Kidney epithelial cell (primary cell): Measurements from ENCODE around the gene ZNF532. TPM values are rescaled to one million over a fixed set of nuclear protein-coding genes. Genes with fewer than 3 reads are reported as not detected.
A peak's percentile ranks its signal among the peaks of the same experiment; 100 is the strongest.

Experiments used
- DNase-seq: peaks from one replicate; pipeline ENCODE4 v3.0.0-alpha.2; 2010; ENCODE audit warnings: low read depth
- H3K27me3 ChIP-seq: 2 replicates; pipeline ENCODE4 v1.6.0; 2011; ENCODE audit warnings: low read length; ENCODE audit not compliant: control insufficient read depth, insufficient read depth
- H3K36me3 ChIP-seq: 2 replicates; pipeline ENCODE4 v1.5.1; 2011; ENCODE audit warnings: low read length; ENCODE audit not compliant: control insufficient read depth, insufficient read depth
- H3K4me3 ChIP-seq: 2 replicates; pipeline ENCODE4 v1.5.1; 2011; ENCODE audit warnings: low read depth, mild to moderate bottlenecking, control low read depth, low read length
- total RNA-seq: library from RNA; depleted of rRNA; stranded (reverse); fragments of >200 nt; gene quantifications from 2 replicates; pipeline ENCODE4 v1.2.3, GENCODE V29; 2015
- TF ChIP-seq, protein P1 (sequence below): IDR thresholded peaks from 2 replicates; pipeline ENCODE4 v1.5.1; 2011; ENCODE audit warnings: mild to moderate bottlenecking, moderate library complexity, low read length, control low read depth, inconsistent platforms; ENCODE audit not compliant: insufficient read depth, poor library complexity, severe bottlenecking

Gene ZNF532
- total RNA-seq, 1 donor from 2014 or later, result 89.5 TPM

DNA sequence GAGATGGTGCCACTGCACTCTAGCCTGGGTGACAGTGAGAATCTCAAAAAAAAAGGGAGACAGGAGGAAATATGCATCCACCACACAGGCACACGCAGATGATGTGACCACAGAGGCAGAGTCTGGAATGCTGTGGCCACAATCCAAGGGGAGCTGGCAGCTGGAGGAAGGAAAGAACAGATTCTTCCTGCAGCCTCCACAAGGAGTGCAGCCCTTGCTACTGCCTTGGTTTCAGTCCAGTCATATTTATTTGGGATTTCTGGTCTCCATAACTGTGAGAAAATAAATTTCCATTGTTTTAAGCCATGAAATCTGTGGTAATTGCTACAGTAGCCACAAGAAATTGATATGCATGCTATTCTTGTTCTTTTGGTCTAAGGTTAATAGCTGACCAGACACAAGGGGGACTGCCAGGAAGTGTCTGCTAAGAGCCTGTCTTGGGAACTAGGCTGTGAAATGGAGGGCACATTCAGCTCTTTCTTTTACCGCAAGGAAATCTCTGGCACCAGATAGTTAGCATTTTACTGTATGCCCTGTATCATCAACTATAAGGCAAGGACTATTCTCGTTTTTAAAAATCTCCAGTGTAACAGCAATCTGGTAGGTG lies 141.9 kb downstream of the ZNF532 start:
- H3K27me3 ChIP-seq, result no peaks in the 10 kb centered on the region
- TF ChIP-seq, protein P1, sequence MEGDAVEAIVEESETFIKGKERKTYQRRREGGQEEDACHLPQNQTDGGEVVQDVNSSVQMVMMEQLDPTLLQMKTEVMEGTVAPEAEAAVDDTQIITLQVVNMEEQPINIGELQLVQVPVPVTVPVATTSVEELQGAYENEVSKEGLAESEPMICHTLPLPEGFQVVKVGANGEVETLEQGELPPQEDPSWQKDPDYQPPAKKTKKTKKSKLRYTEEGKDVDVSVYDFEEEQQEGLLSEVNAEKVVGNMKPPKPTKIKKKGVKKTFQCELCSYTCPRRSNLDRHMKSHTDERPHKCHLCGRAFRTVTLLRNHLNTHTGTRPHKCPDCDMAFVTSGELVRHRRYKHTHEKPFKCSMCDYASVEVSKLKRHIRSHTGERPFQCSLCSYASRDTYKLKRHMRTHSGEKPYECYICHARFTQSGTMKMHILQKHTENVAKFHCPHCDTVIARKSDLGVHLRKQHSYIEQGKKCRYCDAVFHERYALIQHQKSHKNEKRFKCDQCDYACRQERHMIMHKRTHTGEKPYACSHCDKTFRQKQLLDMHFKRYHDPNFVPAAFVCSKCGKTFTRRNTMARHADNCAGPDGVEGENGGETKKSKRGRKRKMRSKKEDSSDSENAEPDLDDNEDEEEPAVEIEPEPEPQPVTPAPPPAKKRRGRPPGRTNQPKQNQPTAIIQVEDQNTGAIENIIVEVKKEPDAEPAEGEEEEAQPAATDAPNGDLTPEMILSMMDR, result no peak
- no peak for DNase-seq
- H3K4me3 ChIP-seq, result no peak overlapping the region
- no peaks in the 10 kb centered on the region for H3K36me3 ChIP-seq

DNA sequence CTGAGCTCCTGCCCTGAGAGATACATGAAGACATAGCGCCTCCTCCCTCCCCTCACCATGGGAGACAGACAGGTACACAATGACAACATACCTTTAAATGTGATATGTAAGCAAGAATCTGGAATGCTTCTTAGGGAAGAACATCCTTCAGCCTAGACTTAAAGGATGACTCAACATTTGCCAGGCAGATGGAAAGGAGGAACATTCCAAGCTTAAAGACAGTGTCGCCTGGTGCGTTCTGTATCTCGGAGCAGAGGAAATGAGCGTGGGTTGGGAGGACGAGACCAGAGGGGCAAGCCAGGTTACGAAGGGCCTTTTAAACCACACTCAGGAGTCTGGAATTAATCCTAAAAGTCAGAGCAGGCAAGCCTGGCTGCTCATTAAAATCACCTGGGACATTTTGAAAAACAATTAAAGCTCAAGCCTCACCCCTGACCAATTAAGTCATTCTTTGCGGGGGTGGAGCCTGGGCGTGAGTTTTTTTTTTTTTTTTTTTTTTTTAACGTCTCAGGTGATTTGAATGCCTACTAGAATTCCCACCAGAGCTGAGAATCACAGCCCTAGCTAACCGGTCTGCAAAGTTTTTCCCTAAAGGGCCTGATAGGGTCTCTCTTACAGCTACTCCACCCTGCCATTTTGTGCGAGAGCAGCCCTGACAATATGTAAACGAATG lies 143.8 kb downstream of the ZNF532 start:
- H3K4me3 ChIP-seq, result no peak overlapping the region

DNA sequence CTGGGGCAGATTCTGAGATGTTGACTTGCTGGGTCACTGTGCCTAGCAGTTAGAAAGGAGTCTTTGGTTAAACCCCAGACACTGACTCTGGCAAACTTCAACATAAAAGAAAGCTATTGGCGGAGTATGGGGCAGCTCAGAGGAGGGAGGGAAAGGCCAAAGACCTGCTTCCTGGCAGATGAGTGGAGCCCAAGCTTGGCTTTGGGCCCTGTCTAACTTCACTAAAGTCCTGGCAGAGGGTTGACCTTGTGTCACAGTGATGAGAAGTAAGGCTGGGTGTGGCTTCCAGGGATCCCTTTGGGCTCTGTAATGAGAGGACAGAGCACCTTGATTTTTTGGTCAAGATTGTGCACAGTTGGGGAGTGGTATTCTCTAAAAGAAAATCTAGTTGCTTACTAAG lies 145.2 kb downstream of the ZNF532 start:
- TF ChIP-seq, protein P1, result no peak
- no peak overlapping the region for H3K4me3 ChIP-seq
- H3K27me3 ChIP-seq, result no peaks in the 10 kb centered on the region
- DNase-seq, result no peak
- no peaks in the 10 kb centered on the region for H3K36me3 ChIP-seq

More for the DNA sequence above, 143.8 kb downstream of the ZNF532 start:
- no peaks in the 10 kb centered on the region for H3K36me3 ChIP-seq
- no peaks in the 10 kb centered on the region for H3K27me3 ChIP-seq
- TF ChIP-seq, protein P1, result no peak
- peak; percentile 51 for DNase-seq

DNA sequence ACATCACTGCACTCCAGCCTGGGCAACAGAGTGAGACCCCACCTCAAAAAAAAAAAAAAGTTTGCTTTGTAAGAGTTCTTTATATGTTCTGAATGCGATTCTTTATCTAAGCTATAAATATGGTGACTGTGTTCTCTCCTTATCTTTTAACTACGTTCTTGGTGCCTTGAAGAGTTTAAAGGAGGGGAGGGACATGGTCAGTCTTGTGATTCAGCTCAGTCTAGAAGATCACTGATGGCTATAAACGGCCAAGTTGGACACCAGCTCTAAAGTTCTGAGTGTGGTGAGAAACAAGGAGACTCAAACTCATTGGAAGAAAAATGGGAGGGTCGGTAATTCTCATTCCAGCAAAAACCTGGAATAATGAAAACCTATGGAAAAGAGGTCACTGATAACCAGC lies 146.6 kb downstream of the ZNF532 start:
- no peak for DNase-seq
- no peaks in the 10 kb centered on the region for H3K36me3 ChIP-seq
- H3K4me3 ChIP-seq, result no peak overlapping the region
- H3K27me3 ChIP-seq, result no peaks in the 10 kb centered on the region
- TF ChIP-seq, protein P1, result no peak

DNA sequence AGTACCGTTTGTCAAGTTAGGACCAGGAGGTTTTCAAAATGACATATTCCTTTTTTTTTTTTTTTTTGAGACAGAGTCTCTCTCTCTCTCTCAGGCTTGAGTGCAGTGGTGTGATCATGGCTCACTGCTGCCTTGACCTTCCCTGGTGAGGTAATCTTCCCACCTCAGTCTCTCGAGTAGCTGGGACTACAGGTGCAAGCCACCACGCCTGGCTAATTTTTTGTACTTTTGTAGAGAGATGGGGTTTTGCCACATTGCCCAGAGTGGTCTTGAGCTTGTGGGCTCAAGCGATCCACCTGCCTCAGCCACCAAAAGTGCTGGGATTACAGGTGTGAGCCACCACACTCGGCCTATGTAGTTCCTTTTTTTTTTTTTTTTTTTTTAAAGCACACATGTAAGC lies 147.1 kb downstream of the ZNF532 start:
- Histone ChIP-seq H3K27me3 (no peaks in the 10 kb centered on the region), H3K36me3 (no peaks in the 10 kb centered on the region), H3K4me3 (no peak overlapping the region)
- TF ChIP-seq, protein P1, result no peak
- DNase-seq, result no peak
